GM12878 (cell line): ENCODE measurements around the gene FANCC.

Experiments
- FOS ChIP-seq: IDR thresholded peaks from 3 replicates; pipeline ENCODE4 v1.6.1; 2011; ENCODE audit warnings: borderline replicate concordance; ENCODE audit not compliant: insufficient read length; ENCODE audit errors: extremely low read depth
- FOXK2 ChIP-seq: fragments of 450-650 bp; IDR thresholded peaks from 2 replicates; pipeline ENCODE4 v1.6.1; 2017; ENCODE audit warnings: mild to moderate bottlenecking, moderate library complexity
- SIN3A ChIP-seq: IDR thresholded peaks from 2 replicates; pipeline ENCODE4 v1.6.1; 2012; ENCODE audit warnings: low read depth, low read length, improper control_type of control experiment
- SUZ12 ChIP-seq: fragments of 200-600 bp; sonication (generic); IDR thresholded peaks from one replicate; pipeline ENCODE4 v1.6.1; 2018; ENCODE audit warnings: antibody characterized with exemption, mild to moderate bottlenecking; ENCODE audit not compliant: unreplicated experiment

DNA sequence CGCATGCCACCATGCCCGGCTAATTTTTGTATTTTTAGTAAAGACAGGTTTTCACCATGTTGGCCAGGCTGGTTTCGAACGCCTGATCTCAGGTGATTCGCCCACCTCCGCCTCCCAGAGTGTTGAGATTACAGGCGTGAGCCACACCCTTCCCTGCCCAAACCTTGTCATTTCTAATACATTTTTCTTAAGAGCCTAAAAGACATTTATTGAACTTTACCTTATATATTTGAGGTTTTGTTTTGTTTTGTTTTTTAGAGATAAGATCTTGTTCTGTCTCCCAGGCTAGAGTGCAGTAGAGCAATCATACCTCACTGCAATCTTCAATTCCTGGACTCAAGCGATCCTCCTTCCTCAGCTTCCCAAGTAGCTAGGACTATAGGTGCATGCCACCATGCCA, 39.8 kb upstream of the FANCC start:
- TF ChIP-seq FOS (no peak), SUZ12 (no peak), SIN3A (no peak), FOXK2 (no peak)
